Measurements from ENCODE around the gene NUDT3. TPM values are rescaled to one million over a fixed set of nuclear protein-coding genes. Genes with fewer than 3 reads are reported as not detected.

Gene NUDT3
- total and polyA plus RNA-seq, 9 of the 15 experiments (the other 6 are each of a cell fraction or from before 2014, with no cell fraction given): 5.4 to 81.2 (median 56.4) TPM

DNA sequence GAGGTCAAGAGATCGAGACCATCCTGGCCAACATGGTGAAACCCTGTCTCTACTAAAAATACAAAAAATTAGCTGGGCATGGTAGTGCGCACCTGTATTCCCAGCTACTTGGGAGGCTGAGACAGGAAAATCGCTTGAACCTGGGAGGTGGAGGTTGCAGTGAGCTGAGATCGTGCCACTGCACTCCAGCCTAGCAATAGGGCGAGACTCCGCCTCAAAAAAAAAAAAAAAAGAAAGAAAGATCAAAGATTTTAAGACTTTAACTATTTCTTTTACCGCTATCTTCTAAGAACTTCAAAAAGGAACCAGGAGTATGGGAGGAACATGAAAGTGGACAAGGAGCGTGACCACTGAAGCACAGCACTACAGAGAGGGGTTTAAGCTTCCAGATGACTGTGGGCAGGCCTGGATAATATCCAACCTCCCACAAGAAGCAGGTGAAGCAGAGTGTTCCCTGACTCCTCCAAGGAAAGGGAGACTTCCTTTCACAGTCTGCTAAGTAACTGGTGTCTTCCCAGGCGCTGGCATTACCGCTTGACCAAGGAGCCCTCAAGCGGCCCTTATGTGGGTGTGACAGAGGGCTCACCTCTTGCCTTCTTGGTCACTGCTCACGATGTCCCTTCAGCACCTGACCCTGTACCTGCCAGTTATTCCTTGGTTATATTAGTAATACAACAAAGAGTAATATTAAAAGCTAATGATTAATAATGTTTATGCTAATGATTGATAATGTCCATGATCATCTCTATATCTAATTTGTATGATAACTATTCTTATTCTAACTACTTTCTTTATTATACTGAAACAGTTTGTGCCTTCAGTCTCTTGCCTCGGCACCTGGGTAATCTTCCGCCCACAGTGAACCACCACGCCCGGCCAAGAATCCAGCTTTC, 64.9 kb downstream of the NUDT3 start (continued):
- TF ChIP-seq, protein P1, sequence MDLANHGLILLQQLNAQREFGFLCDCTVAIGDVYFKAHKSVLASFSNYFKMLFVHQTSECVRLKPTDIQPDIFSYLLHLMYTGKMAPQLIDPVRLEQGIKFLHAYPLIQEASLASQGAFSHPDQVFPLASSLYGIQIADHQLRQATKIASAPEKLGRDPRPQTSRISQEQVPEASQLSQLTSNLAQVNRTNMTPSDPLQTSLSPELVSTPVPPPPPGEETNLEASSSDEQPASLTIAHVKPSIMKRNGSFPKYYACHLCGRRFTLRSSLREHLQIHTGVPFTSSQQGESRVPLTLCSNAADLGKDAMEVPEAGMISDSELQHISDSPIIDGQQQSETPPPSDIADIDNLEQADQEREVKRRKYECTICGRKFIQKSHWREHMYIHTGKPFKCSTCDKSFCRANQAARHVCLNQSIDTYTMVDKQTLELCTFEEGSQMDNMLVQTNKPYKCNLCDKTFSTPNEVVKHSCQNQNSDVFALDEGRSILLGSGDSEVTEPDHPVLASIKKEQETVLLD (IDR thresholded peaks at IDR 0.05): peak; percentile 5; the same call in 1 of the 2 replicates
- TF ChIP-seq ZNF707 (CRISPR knock-in tag; conservative IDR thresholded peaks at IDR 0.05) (peak; percentile 45; the same call in 1 of the 2 replicates), RAD21 (CRISPR knock-in tag; conservative IDR thresholded peaks at IDR 0.05 in 1 of 2, IDR thresholded peaks at IDR 0.05 in 1 of 2) (0 out of 4 replicates have a peak, but pooled peaks of 1 of the 2 experiments have one; percentile 10), ADNP (tag; IDR thresholded peaks at IDR 0.05) (peak; percentile 95; the same call in 1 of the 2 replicates), ZNF644 (tag; IDR thresholded peaks at IDR 0.05; ENCODE audit: low read depth) (0 out of 2 replicates have a peak, but pooled peaks have one; percentile 22), ZNF384 (IDR thresholded peaks at IDR 0.05; ENCODE audit: low read depth, low read length) (peak; percentile 56), DACH1 (IDR thresholded peaks at IDR 0.05; ENCODE audit: partially characterized antibody) (peak; percentile 93), NONO (IDR thresholded peaks at IDR 0.05; ENCODE audit: low read depth in 2 of 2, low read length in 1 of 2) (peak in 1 of 2 experiments; percentile 31; a peak in 1 of 4 replicates), ZKSCAN8 (CRISPR knock-in tag; IDR thresholded peaks at IDR 0.05) (0 out of 2 replicates have a peak, but pooled peaks have one; percentile 30), CC2D1A (IDR thresholded peaks at IDR 0.05) (0 out of 2 replicates have a peak, but pooled peaks have one; percentile 47), ARID1B (IDR thresholded peaks at IDR 0.05) (peak; percentile 66), NFIC (IDR thresholded peaks at IDR 0.05) (0 out of 2 replicates have a peak, but pooled peaks have one; percentile 7)
- TF ChIP-seq, protein P2, sequence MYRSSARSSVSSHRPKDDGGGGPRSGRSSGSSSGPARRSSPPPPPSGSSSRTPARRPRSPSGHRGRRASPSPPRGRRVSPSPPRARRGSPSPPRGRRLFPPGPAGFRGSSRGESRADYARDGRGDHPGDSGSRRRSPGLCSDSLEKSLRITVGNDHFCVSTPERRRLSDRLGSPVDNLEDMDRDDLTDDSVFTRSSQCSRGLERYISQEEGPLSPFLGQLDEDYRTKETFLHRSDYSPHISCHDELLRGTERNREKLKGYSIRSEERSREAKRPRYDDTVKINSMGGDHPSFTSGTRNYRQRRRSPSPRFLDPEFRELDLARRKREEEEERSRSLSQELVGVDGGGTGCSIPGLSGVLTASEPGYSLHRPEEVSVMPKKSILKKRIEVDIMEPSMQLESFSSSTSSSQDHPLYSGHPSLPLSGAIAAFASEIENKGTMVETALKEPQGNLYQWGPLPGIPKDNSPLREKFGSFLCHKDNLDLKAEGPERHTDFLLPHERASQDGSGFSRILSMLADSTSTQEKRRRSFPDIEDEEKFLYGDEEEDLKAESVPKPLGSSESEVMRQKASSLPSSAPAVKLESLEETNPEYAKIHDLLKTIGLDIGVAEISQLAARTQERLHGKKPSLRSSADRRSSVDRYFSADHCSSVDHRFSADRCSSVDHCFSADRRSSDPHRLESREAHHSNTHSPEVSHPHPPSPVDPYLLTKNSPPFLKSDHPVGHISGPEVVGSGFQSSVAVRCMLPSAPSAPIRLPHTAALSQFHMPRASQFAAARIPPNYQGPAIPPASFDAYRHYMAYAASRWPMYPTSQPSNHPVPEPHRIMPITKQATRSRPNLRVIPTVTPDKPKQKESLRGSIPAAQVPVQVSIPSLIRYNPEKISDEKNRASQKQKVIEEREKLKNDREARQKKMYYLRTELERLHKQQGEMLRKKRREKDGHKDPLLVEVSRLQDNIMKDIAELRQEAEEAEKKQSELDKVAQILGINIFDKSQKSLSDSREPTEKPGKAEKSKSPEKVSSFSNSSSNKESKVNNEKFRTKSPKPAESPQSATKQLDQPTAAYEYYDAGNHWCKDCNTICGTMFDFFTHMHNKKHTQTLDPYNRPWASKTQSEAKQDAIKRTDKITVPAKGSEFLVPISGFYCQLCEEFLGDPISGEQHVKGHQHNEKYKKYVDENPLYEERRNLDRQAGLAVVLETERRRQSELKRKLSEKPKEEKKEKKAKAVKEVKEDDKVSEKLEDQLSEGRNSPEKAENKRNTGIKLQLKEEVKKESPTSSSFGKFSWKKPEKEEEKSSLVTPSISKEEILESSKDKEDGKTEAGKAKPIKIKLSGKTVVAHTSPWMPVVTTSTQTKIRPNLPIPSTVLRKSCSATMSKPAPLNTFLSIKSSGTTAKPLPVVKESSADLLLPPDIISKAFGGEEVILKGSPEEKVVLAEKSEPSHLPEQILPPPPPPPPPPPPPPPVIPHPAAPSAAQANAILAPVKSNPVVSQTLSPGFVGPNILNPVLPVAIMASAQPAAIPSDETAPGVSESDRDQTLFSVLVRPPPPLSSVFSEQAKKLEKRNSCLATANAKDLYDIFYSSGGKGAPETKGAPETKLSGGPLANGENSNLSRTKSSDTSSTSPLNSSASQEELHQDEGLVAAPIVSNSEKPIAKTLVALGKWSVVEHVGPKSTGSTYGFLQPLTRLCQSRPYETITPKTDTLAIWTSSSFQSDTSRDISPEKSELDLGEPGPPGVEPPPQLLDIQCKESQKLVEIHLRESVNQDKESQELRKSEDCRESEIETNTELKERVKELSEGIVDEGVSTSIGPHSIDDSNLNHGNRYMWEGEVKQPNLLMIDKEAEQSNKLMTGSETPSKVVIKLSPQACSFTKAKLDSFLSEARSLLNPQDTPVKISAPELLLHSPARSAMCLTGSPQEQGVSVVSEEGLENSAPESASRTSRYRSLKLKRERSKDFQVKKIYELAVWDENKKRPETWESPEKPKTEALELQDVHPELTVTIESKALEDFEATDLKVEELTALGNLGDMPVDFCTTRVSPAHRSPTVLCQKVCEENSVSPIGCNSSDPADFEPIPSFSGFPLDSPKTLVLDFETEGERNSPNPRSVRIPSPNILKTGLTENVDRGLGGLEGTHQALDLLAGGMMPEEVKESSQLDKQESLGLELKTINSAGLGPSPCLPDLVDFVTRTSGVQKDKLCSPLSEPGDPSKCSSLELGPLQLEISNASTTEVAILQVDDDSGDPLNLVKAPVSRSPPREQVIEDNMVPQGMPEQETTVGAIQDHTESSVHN (IDR thresholded peaks at IDR 0.05; ENCODE audit: borderline replicate concordance in 1 of 2, low read depth in 1 of 2): 0 out of 4 replicates have a peak, but pooled peaks of 1 of the 2 experiments have one; percentile 8
- TF ChIP-seq, protein P3, sequence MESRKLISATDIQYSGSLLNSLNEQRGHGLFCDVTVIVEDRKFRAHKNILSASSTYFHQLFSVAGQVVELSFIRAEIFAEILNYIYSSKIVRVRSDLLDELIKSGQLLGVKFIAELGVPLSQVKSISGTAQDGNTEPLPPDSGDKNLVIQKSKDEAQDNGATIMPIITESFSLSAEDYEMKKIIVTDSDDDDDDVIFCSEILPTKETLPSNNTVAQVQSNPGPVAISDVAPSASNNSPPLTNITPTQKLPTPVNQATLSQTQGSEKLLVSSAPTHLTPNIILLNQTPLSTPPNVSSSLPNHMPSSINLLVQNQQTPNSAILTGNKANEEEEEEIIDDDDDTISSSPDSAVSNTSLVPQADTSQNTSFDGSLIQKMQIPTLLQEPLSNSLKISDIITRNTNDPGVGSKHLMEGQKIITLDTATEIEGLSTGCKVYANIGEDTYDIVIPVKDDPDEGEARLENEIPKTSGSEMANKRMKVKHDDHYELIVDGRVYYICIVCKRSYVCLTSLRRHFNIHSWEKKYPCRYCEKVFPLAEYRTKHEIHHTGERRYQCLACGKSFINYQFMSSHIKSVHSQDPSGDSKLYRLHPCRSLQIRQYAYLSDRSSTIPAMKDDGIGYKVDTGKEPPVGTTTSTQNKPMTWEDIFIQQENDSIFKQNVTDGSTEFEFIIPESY (CRISPR knock-in tag; IDR thresholded peaks at IDR 0.05): peak; percentile 98
